Neural cell (in vitro differentiated cells): ENCODE results near the gene HS3ST3A1. TPM values are rescaled to one million over a fixed set of nuclear protein-coding genes. Genes with fewer than 3 reads are reported as not detected.
"Not testable (repeated sequence)": the region's sequence is repeated elsewhere in the genome, so short reads cannot be mapped to it uniquely, and the experiment has no call there.

Source experiments
- H2AFZ ChIP-seq: fragments of 200-600, 300-800 bp; sonication (generic), shearing (Covaris generic); 2 replicates; pipeline ENCODE4 v1.6.0; 2014; ENCODE audit warnings: low read depth, mild to moderate bottlenecking, antibody characterized with exemption, low read length, moderate library complexity
- H3F3A ChIP-seq: fragments of 200-600 bp; shearing (Covaris generic); 2 replicates; pipeline ENCODE4 v1.6.1; 2016; ENCODE audit warnings: mild to moderate bottlenecking, moderate library complexity, mixed read lengths, antibody characterized with exemption, low read length; ENCODE audit not compliant: insufficient read depth, poor library complexity, severe bottlenecking
- H3K27ac ChIP-seq: fragments of 200-600, 300-800 bp; sonication (generic), shearing (Covaris generic); 2 replicates; pipeline ENCODE4 v1.5.1; 2014; ENCODE audit warnings: mild to moderate bottlenecking, low read length, moderate library complexity
- H3K27me3 ChIP-seq: fragments of 300-800, 200-600 bp; sonication (generic), shearing (Covaris generic); 2 replicates; pipeline ENCODE4 v1.6.0; 2014; ENCODE audit warnings: mild to moderate bottlenecking, low read depth, low read length, moderate library complexity; ENCODE audit not compliant: insufficient read depth
- H3K36me3 ChIP-seq: fragments of 300-800, 200-600 bp; sonication (generic), shearing (Covaris generic); 2 replicates; pipeline ENCODE4 v1.5.1; 2014; ENCODE audit warnings: mild to moderate bottlenecking, antibody characterized with exemption, low read length, moderate library complexity; ENCODE audit not compliant: insufficient read depth
- H3K4me2 ChIP-seq: fragments of 300-800, 200-600 bp; sonication (generic), shearing (Covaris generic); 2 replicates; pipeline ENCODE4 v1.6.0; 2014; ENCODE audit warnings: mild to moderate bottlenecking, low read length
- H3K4me3 ChIP-seq: fragments of 300-800, 200-600 bp; sonication (generic), shearing (Covaris generic); 2 replicates; pipeline ENCODE4 v1.5.1; 2014; ENCODE audit warnings: mild to moderate bottlenecking, low read length, moderate library complexity
- H3K79me2 ChIP-seq: fragments of 200-600 bp; shearing (Covaris generic); replicated peaks from 2 replicates; pipeline ENCODE4 v1.6.0; 2014; ENCODE audit warnings: mild to moderate bottlenecking, low read length, moderate library complexity; ENCODE audit not compliant: insufficient read depth
- H3K9ac ChIP-seq: fragments of 300-800, 200-600 bp; sonication (generic), shearing (Covaris generic); 2 replicates; pipeline ENCODE4 v1.6.1; 2016; ENCODE audit warnings: mild to moderate bottlenecking, low read length, mixed read lengths
- H3K9me2 ChIP-seq: fragments of 200-600 bp; shearing (Covaris generic); 2 replicates; pipeline ENCODE4 v1.6.1; 2016; ENCODE audit warnings: mild to moderate bottlenecking, low read length, mixed read lengths; ENCODE audit not compliant: insufficient read depth
- H3K9me3 ChIP-seq: fragments of 200-600, 300-800 bp; sonication (generic), shearing (Covaris generic); 2 replicates; pipeline ENCODE4 v1.6.1; 2016; ENCODE audit warnings: mild to moderate bottlenecking, mixed run types, low read length, moderate library complexity, mixed read lengths
- H4K20me1 ChIP-seq: fragments of 200-600 bp; shearing (Covaris generic); 2 replicates; pipeline ENCODE4 v1.6.1; 2016; ENCODE audit warnings: mild to moderate bottlenecking, mixed run types; ENCODE audit not compliant: insufficient read depth
- EP300 ChIP-seq: fragments of 450-650 bp; conservative IDR thresholded peaks from 2 replicates; pipeline ENCODE4 v1.6.1; 2014; ENCODE audit warnings: antibody characterized with exemption, mild to moderate bottlenecking, moderate library complexity; ENCODE audit not compliant: poor library complexity, severe bottlenecking
- EZH2 ChIP-seq: fragments of 200-600, 300-800 bp; shearing (Covaris generic), sonication (generic); IDR thresholded peaks from 2 replicates; pipeline ENCODE4 v1.6.1; 2014; ENCODE audit warnings: antibody characterized with exemption, low read length, borderline replicate concordance, mild to moderate bottlenecking; ENCODE audit not compliant: insufficient read depth, poor library complexity, severe bottlenecking
- MXI1 ChIP-seq: fragments of 450-650 bp; conservative IDR thresholded peaks from 2 replicates; pipeline ENCODE4 v1.6.1; 2014; ENCODE audit warnings: antibody characterized with exemption, mild to moderate bottlenecking; ENCODE audit not compliant: poor library complexity, severe bottlenecking
- POLR2AphosphoS5 ChIP-seq: IDR thresholded peaks from 2 replicates; pipeline ENCODE4 v1.6.1; 2012
- RAD21 ChIP-seq: fragments of 450-650 bp; conservative IDR thresholded peaks from 2 replicates; pipeline ENCODE4 v1.6.1; 2014; ENCODE audit warnings: antibody characterized with exemption, mild to moderate bottlenecking, moderate library complexity
- REST ChIP-seq: IDR thresholded peaks from 2 replicates; pipeline ENCODE4 v1.6.1; 2012; ENCODE audit warnings: borderline replicate concordance
- SMC3 ChIP-seq: fragments of 450-650 bp; conservative IDR thresholded peaks from 2 replicates; pipeline ENCODE4 v1.6.1; 2014; ENCODE audit warnings: antibody characterized with exemption, mild to moderate bottlenecking, moderate library complexity; ENCODE audit not compliant: poor library complexity
- TAF1 ChIP-seq: IDR thresholded peaks from 2 replicates; pipeline ENCODE4 v1.6.1; 2012; ENCODE audit warnings: low read depth
- polyA plus RNA-seq: library from polyadenylated mRNA; depleted of rRNA; stranded (reverse); fragments of >200 nt; gene quantifications from 2 replicates; pipeline ENCODE4 v1.2.3, GENCODE V29; 2014
- TF ChIP-seq, protein P1 (sequence below): fragments of 450-650 bp; IDR thresholded peaks from 2 replicates; pipeline ENCODE4 v1.5.1; 2014; ENCODE audit warnings: antibody characterized with exemption, mild to moderate bottlenecking, moderate library complexity; ENCODE audit not compliant: poor library complexity, severe bottlenecking

Gene HS3ST3A1
- polyA plus RNA-seq, 1 donor from 2014 or later = 0.56 TPM

- H3K27ac ChIP-seq = no peak overlapping the region
- TF ChIP-seq MXI1 = no peak
- TF ChIP-seq POLR2AphosphoS5 = no peak
- TF ChIP-seq SMC3 = no peak
- no peak for TF ChIP-seq TAF1
- TF ChIP-seq EP300 = no peak
- no peak for TF ChIP-seq EZH2
- TF ChIP-seq, protein P1, sequence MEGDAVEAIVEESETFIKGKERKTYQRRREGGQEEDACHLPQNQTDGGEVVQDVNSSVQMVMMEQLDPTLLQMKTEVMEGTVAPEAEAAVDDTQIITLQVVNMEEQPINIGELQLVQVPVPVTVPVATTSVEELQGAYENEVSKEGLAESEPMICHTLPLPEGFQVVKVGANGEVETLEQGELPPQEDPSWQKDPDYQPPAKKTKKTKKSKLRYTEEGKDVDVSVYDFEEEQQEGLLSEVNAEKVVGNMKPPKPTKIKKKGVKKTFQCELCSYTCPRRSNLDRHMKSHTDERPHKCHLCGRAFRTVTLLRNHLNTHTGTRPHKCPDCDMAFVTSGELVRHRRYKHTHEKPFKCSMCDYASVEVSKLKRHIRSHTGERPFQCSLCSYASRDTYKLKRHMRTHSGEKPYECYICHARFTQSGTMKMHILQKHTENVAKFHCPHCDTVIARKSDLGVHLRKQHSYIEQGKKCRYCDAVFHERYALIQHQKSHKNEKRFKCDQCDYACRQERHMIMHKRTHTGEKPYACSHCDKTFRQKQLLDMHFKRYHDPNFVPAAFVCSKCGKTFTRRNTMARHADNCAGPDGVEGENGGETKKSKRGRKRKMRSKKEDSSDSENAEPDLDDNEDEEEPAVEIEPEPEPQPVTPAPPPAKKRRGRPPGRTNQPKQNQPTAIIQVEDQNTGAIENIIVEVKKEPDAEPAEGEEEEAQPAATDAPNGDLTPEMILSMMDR = no peak
- no peak for TF ChIP-seq REST
- no peak for TF ChIP-seq RAD21
- no peaks in the 10 kb centered on the region for H3K79me2 ChIP-seq
- H3K36me3 ChIP-seq = no peaks in the 10 kb centered on the region
- no peak overlapping the region for H3K4me3 ChIP-seq
- H3K9me2 ChIP-seq = no peaks in the 10 kb centered on the region
- H3K27me3 ChIP-seq = no peaks in the 10 kb centered on the region
- no peaks in the 10 kb centered on the region for H3K9me3 ChIP-seq
- no peaks in the 10 kb centered on the region for H4K20me1 ChIP-seq
- H3F3A ChIP-seq = no peaks in the 10 kb centered on the region
- no peak overlapping the region for H3K9ac ChIP-seq
- no peak overlapping the region for H2AFZ ChIP-seq
- no peak overlapping the region for H3K4me2 ChIP-seq
Measured at GRCh38 chr17:13502263-13502662, 99.5 kb downstream of the HS3ST3A1 start.

- Histone ChIP-seq H3K27ac (no peak overlapping the region), H3K9me2 (no peaks in the 10 kb centered on the region), H3F3A (no peaks in the 10 kb centered on the region), H3K4me2 (no peak overlapping the region), H3K9me3 (no peaks in the 10 kb centered on the region), H3K79me2 (no peaks in the 10 kb centered on the region), H3K9ac (no peak overlapping the region), H3K4me3 (no peak overlapping the region), H4K20me1 (no peaks in the 10 kb centered on the region), H2AFZ (no peak overlapping the region), H3K27me3 (no peaks in the 10 kb centered on the region), H3K36me3 (no peaks in the 10 kb centered on the region)
- no peak for TF ChIP-seq MXI1
- no peak for TF ChIP-seq RAD21
Measured at GRCh38 chr17:13500947-13501346, 100.8 kb downstream of the HS3ST3A1 start.

GRCh38 chr17:13498184-13498583 lies 103.5 kb downstream of the HS3ST3A1 start:
- no peak overlapping the region for H3K27ac ChIP-seq
- no peaks in the 10 kb centered on the region for H3K9me3 ChIP-seq
- H4K20me1 ChIP-seq = no peaks in the 10 kb centered on the region
- TF ChIP-seq MXI1 (no peak), SMC3 (no peak), EP300 (no peak), EZH2 (no peak), POLR2AphosphoS5 (no peak), TAF1 (no peak)
- TF ChIP-seq, protein P1 = no peak
- H3K79me2 ChIP-seq = no peaks in the 10 kb centered on the region
- H2AFZ ChIP-seq = no peak overlapping the region
- H3K4me2 ChIP-seq = no peak overlapping the region
- no peaks in the 10 kb centered on the region for H3K36me3 ChIP-seq
- no peaks in the 10 kb centered on the region for H3K27me3 ChIP-seq
- no peak overlapping the region for H3K4me3 ChIP-seq
- H3K9me2 ChIP-seq = no peaks in the 10 kb centered on the region
- H3K9ac ChIP-seq = no peak overlapping the region
- no peaks in the 10 kb centered on the region for H3F3A ChIP-seq

- H3K4me3 ChIP-seq, H3K36me3 ChIP-seq, H4K20me1 ChIP-seq, H3K9me2 ChIP-seq, H3K9ac ChIP-seq, H3K27me3 ChIP-seq, H3K9me3 ChIP-seq, H3F3A ChIP-seq, H3K4me2 ChIP-seq, H3K27ac ChIP-seq, H3K79me2 ChIP-seq, H2AFZ ChIP-seq: not testable (repeated sequence)
Measured at GRCh38 chr17:13496553-13497056, 105.1 kb downstream of the HS3ST3A1 start.
